ENCODE results near the gene ITGA8. TPM values are rescaled to one million over a fixed set of nuclear protein-coding genes. Genes with fewer than 3 reads are reported as not detected.

Gene ITGA8
- polyA plus RNA-seq, 6 donors from 2014 or later: not detected

GRCh38 chr10:15620337-15620736 lies 99.4 kb downstream of the ITGA8 start:
- H3K27me3 Mint-ChIP-seq: peaks cover 0 to 7% (median 0%) of the 10 kb centered on the region in 3 donors
- no peaks in the 10 kb centered on the region for H3K4me1 Mint-ChIP-seq
- DNase-seq: no peak
- no peaks in the 10 kb centered on the region for H3K36me3 Mint-ChIP-seq
- peaks cover 0 to 2% (median 0%) of the 10 kb centered on the region in 7 donors for H3K9me3 Mint-ChIP-seq
- ATAC-seq (ENCODE audit: low read depth in 2 of 2): no peak
- no peak overlapping the region for H3K27ac Mint-ChIP-seq
- no peak overlapping the region for H3K4me3 Mint-ChIP-seq

- no peaks in the 10 kb centered on the region for H3K36me3 Mint-ChIP-seq
- H3K4me3 Mint-ChIP-seq: no peak overlapping the region
- H3K27ac Mint-ChIP-seq: no peak overlapping the region
Measured at GRCh38 chr10:15609246-15609645, 110.5 kb downstream of the ITGA8 start.

DNA sequence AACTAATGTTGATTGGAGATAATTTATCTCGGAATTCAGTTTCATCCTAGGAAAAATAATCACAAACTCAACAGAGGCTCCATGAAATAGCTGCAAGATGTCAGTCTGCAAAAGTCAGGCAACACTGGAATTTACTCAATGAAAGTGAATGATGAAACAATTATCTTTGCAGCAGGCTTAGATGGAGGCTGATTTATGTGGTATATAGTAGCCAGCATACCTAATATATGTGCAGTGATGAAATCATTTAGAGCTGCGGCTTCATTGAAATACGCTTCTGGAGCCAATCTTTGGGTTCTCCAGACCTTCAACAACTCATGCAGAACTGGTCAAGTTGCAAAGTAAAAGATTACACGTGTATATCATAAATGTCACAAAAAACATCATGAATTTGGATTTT lies 113.3 kb downstream of the ITGA8 start:
- no peak for DNase-seq
- Mint-ChIP-seq H3K36me3 (no peaks in the 10 kb centered on the region), H3K27ac (no peak overlapping the region), H3K9me3 (peaks cover 0 to 1% (median 0%) of the 10 kb centered on the region in 7 donors), H3K4me1 (no peaks in the 10 kb centered on the region), H3K4me3 (no peak overlapping the region), H3K27me3 (peaks cover 0 to 3% (median under 1%) of the 10 kb centered on the region in 3 donors)
- ATAC-seq (ENCODE audit: low read depth in 2 of 2): no peak

More at GRCh38 chr10:15609246-15609645, 110.5 kb downstream of the ITGA8 start:
- ATAC-seq (ENCODE audit: low read depth in 2 of 2) (no peak), DNase-seq (no peak)
- H3K27me3 Mint-ChIP-seq: peaks cover 0 to 3% (median 0%) of the 10 kb centered on the region in 3 donors
- no peaks in the 10 kb centered on the region for H3K4me1 Mint-ChIP-seq
- no peaks in the 10 kb centered on the region for H3K9me3 Mint-ChIP-seq

DNA sequence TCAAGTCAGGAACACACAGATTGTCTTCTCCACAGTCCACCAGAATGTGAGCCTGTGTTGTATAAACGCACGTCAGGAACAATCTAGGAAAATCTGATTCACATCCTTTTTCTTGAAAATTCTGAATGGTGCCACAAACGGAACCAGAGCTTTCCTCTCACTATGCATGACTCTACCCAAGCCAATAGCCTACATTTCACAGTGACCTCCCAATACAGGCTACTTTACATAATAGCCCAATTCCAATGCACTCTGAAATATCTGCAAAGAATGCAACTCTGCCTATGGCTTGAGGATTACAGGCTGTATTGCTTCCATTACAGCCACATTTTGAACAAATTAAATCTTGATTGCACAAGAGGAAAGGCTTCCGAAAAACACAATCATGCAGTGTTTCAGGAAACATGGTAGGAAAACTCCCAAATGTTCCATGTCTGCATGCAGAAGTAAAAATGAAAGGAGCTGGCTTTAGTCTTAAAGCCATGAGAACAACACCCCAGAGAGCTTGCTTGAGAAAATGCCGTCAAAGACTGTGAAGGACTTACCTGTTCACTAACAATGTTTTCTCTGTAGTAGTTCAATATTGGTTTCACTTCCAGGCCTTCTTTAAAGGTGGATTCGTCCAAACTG lies 113.9 kb downstream of the ITGA8 start:
- ATAC-seq (ENCODE audit: low read depth in 2 of 2): no peak
- Mint-ChIP-seq H3K27me3 (peaks cover 0 to 6% (median 3%) of the 10 kb centered on the region in 3 donors), H3K27ac (no peak overlapping the region)

GRCh38 chr10:15603446-15604011 lies 116.2 kb downstream of the ITGA8 start:
- H3K9me3 Mint-ChIP-seq: peaks cover 0 to 6% (median 0%) of the 10 kb centered on the region in 7 donors
- no peak for ATAC-seq (ENCODE audit: low read depth in 2 of 2)

More for the DNA sequence above, 113.9 kb downstream of the ITGA8 start:
- no peak for DNase-seq
- Mint-ChIP-seq H3K4me3 (no peak overlapping the region), H3K9me3 (peaks cover 0 to 1% (median 0%) of the 10 kb centered on the region in 7 donors), H3K36me3 (no peaks in the 10 kb centered on the region), H3K4me1 (no peaks in the 10 kb centered on the region)

GRCh38 chr10:15601819-15602218 lies 117.9 kb downstream of the ITGA8 start:
- Mint-ChIP-seq H3K4me1 (no peaks in the 10 kb centered on the region), H3K9me3 (peaks cover 0 to 10% (median 0%) of the 10 kb centered on the region in 7 donors), H3K27ac (no peak overlapping the region), H3K27me3 (peaks cover 3 to 23% (median 5%) of the 10 kb centered on the region in 3 donors), H3K4me3 (no peak overlapping the region), H3K36me3 (no peaks in the 10 kb centered on the region)
- ATAC-seq (ENCODE audit: low read depth in 2 of 2) (no peak), DNase-seq (no peak)

More at GRCh38 chr10:15603446-15604011, 116.2 kb downstream of the ITGA8 start:
- no peak for DNase-seq
- Mint-ChIP-seq H3K36me3 (no peaks in the 10 kb centered on the region), H3K27me3 (peaks cover 0 to 13% (median 3%) of the 10 kb centered on the region in 3 donors), H3K4me3 (no peak overlapping the region), H3K27ac (no peak overlapping the region), H3K4me1 (no peaks in the 10 kb centered on the region)

GRCh38 chr10:15595260-15595659 lies 124.5 kb downstream of the ITGA8 start:
- Mint-ChIP-seq H3K9me3 (peaks cover 0 to 27% (median 10%) of the 10 kb centered on the region in 7 donors), H3K27me3 (peaks cover 5 to 12% (median 5%) of the 10 kb centered on the region in 3 donors), H3K36me3 (no peaks in the 10 kb centered on the region), H3K4me3 (no peak overlapping the region), H3K4me1 (no peaks in the 10 kb centered on the region), H3K27ac (no peak overlapping the region)
- no peak for ATAC-seq (ENCODE audit: low read depth in 2 of 2)
- no peak for DNase-seq

DNA sequence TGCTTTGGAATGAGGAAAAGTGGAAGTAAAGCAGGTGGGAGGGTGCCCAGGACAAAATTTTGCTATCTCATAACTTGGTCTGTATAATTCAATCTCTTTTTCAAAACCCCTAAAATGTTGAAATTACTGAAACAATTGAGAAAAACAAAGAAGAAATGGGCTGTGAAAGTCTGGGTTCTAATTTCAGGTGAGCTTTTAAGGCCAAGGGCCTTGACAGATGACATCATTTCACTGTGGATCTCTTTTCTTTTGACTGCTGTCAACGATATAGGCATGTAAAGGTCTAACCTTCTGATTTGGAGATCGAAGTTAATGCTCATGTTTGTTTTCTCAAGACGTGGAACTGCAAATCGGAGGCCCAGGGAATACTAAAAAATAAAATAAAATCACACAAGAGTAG lies 127.8 kb downstream of the ITGA8 start:
- no peak overlapping the region for H3K4me3 Mint-ChIP-seq
- ATAC-seq (ENCODE audit: low read depth in 2 of 2) (no peak), DNase-seq (no peak)
- H3K27me3 Mint-ChIP-seq: peaks cover 0 to 5% (median 0%) of the 10 kb centered on the region in 3 donors
- no peaks in the 10 kb centered on the region for H3K36me3 Mint-ChIP-seq
- H3K27ac Mint-ChIP-seq: no peak overlapping the region
- no peaks in the 10 kb centered on the region for H3K4me1 Mint-ChIP-seq
- H3K9me3 Mint-ChIP-seq: peaks cover 0 to 23% (median 9%) of the 10 kb centered on the region in 7 donors

- Mint-ChIP-seq H3K9me3 (peaks cover 0 to 23% (median 9%) of the 10 kb centered on the region in 7 donors), H3K4me3 (no peak overlapping the region), H3K4me1 (no peaks in the 10 kb centered on the region), H3K27ac (no peak overlapping the region), H3K36me3 (no peaks in the 10 kb centered on the region), H3K27me3 (peaks cover 0 to 5% (median 0%) of the 10 kb centered on the region in 3 donors)
- ATAC-seq (ENCODE audit: low read depth in 2 of 2) (no peak), DNase-seq (no peak)
Measured at GRCh38 chr10:15591431-15591830, 128.3 kb downstream of the ITGA8 start.

GRCh38 chr10:15588635-15589508 lies 130.8 kb downstream of the ITGA8 start:
- H3K4me1 Mint-ChIP-seq: no peaks in the 10 kb centered on the region
- no peak overlapping the region for H3K4me3 Mint-ChIP-seq
- peaks cover 0 to 23% (median 9%) of the 10 kb centered on the region in 7 donors for H3K9me3 Mint-ChIP-seq
- DNase-seq: no peak
- H3K36me3 Mint-ChIP-seq: no peaks in the 10 kb centered on the region
- no peak for ATAC-seq (ENCODE audit: low read depth in 2 of 2)
- H3K27ac Mint-ChIP-seq: peak overlapping the region in 1 of 6 donors; percentile 2
- H3K27me3 Mint-ChIP-seq: no peaks in the 10 kb centered on the region

- no peaks in the 10 kb centered on the region for H3K4me1 Mint-ChIP-seq
- peaks cover 2 to 23% (median 9%) of the 10 kb centered on the region in 7 donors for H3K9me3 Mint-ChIP-seq
- H3K36me3 Mint-ChIP-seq: no peaks in the 10 kb centered on the region
- H3K4me3 Mint-ChIP-seq: no peak overlapping the region
- no peak overlapping the region for H3K27ac Mint-ChIP-seq
- ATAC-seq (ENCODE audit: low read depth in 2 of 2) (no peak), DNase-seq (no peak)
- H3K27me3 Mint-ChIP-seq: peaks cover 0 to under 1% (median 0%) of the 10 kb centered on the region in 3 donors
Measured at GRCh38 chr10:15588151-15588550, 131.6 kb downstream of the ITGA8 start.

DNA sequence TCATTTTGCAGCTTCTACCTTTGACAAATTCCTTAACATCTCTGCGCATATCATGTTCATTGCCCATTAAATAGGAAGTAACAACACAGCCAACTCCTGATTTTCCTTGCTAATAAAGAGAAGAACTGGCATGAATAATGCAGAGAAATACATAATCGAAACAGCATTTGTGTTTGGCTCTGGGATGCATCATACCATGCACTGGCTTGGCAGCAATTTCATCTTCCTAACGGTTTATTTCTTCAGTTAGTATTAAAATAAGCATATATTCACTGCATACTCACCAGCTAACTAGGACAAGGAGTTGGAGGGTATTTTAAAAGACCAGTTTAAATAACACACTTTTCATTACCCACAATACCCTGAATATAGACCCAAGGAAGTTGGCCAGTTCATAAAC lies 132.5 kb downstream of the ITGA8 start:
- H3K36me3 Mint-ChIP-seq: no peaks in the 10 kb centered on the region
- H3K27ac Mint-ChIP-seq: no peak overlapping the region
- ATAC-seq (ENCODE audit: low read depth in 2 of 2) (no peak), DNase-seq (no peak)
- no peaks in the 10 kb centered on the region for H3K4me1 Mint-ChIP-seq
- H3K4me3 Mint-ChIP-seq: no peak overlapping the region
- H3K27me3 Mint-ChIP-seq: peaks cover 0 to 5% (median 0%) of the 10 kb centered on the region in 3 donors
- peaks cover 2 to 23% (median 10%) of the 10 kb centered on the region in 7 donors for H3K9me3 Mint-ChIP-seq

DNA sequence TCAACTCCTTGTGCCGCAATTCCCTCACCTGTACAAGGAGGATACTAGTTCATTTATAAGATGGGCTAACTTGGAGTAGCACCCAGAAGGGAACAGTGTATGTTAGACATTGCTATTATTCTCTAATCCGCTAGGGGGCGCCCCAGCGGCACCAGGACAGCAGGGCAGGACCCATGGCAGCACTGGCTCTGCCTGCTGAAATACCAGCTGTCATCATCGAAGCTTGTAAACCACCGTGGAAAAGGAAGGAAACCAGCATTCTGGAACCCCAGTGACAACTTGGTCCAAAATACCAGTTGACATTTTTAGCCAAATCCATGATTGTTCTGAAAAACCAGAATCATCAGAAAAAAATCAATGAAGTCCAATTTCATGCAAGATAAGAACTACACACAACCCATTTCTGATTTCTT lies 134.4 kb downstream of the ITGA8 start:
- Mint-ChIP-seq H3K27me3 (peaks cover 0 to 12% (median 5%) of the 10 kb centered on the region in 3 donors), H3K9me3 (peaks cover 2 to 31% (median 10%) of the 10 kb centered on the region in 7 donors), H3K4me1 (no peaks in the 10 kb centered on the region), H3K4me3 (no peak overlapping the region), H3K36me3 (peaks cover 0 to 6% of the 10 kb centered on the region in 2 donors), H3K27ac (no peak overlapping the region)
- no peak for DNase-seq
- no peak for ATAC-seq (ENCODE audit: low read depth in 2 of 2)
